HG02610 (cell line): Measurements from ENCODE around the gene NMBR.
"Not testable (repeated sequence)": the region's sequence is repeated elsewhere in the genome, so short reads cannot be mapped to it uniquely, and the experiment has no call there.

Experiments
- ATAC-seq: cut with Tn5 transposase; IDR thresholded peaks from one replicate; pipeline ENCODE4 v1.9.1; 2021; ENCODE audit warnings: mild to moderate bottlenecking, moderate library complexity; ENCODE audit not compliant: unreplicated experiment

Gene NMBR

DNA sequence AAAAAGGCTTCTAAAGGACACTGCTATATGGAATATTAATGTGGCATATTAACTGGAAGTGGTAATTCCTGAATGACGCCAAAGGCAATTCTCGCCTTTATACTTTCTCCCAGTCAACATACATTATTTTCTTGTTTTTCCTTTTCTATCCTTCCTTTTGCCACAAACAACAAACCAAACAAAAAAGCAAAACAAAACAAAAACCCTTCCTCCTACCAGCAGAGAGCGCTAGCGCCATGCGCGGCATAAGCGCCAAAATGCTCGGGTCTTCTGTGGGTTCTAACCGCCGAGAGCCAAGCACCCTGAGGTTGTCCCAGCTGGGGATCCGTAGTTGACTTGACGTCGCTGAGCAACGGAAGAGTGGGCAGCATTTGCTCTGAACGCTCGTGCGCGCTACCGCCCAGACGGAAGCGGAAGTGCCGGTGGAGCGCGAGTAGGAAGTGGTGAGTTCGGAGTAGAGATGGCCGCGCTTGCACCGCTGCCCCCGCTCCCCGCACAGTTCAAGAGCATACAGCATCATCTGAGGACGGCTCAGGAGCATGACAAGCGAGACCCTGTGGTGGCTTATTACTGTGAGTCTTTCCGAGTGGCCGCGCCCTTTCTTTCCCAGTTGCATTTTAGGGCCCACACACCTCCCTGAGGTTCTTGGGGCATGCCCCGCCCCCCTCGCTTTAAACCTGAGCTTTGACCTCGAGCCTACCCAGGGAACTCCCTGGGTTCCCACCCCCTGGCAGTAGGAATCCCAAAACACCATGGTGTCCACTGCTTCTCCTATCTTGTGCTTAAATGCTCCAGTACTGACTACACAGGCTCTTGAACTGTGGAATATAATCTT, at the start of gene NMBR, which contains the start of gene VTA1:
TSS of gene NMBR (minus strand) at position 295 of the 835 bp plus-strand sequence. CDS start 58,464 bp downstream, outside the sequence.
TSS of gene VTA1 (plus strand) at position 436 of the 835 bp plus-strand sequence. CDS start at position 461, 25 bp downstream.
- peak; percentile 100 for ATAC-seq

DNA sequence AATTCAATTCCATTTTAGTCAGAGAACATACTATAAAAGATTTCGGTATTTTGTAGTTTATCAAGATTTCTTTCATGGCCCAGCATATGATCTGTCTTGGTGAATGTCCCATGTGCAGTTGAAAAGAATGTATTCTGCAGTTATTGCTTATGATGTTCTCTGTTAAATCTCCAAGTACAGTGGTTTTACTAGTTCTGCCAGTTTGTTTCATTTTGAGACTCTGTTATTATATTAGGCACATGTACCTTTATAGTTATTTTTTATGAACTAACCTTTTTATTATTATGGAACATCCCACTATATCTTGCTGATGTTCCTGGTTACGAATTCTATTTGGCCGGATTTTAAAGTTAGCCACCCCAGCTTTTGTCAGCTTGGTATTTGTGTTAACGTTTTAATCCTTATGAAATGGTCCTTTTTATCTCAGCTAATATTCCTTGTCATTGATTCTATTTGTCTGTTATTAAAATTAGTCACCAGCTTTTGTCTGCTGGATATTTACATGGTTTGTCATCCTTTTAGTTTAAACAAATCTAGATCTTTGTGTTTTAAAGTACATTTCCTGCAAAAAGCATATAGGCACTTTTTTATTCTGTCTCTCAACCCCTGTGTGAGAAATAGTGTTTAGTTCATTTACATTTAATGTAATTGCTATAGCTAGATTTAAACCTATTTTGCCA, 49.1 kb upstream of the NMBR start:
- ATAC-seq, result no peak

DNA sequence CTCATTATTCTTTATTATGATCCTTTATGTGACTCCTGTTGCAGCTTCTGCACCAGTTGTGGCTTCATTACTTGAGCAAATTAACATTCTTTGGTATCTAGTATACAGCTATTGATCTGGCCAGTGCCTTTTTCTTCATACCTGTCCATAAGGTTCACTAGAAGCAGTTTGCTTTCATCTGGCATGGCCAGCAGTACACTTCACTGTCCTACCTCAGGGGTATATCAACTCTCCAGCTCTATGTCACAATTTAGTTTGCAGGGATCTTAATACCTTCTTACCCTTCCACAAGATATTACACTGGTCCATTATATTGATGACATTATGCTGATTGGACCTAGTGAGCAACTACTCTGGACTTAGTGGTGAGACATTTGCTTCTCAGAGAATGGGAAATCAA, 46.7 kb upstream of the NMBR start:
- no peak for ATAC-seq

DNA sequence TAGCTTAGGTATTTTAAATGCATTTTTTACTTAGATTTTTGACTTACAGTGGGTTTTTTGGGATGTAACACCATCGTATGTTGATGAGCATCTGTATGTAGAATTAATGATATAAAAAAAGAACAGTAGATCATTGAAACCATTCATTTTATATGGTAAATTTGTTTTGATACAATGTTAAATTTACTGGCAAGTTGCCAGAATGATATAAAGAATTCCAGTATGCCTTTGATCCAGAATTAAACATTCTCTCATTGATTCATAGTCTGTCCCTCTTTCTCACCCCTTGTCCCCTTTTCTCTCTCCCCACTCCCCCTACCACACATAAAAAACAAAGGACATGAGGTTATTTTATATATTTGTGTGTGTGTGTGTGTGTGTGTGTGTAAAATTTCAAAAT, 45.4 kb upstream of the NMBR start:
- ATAC-seq, result no peak

DNA sequence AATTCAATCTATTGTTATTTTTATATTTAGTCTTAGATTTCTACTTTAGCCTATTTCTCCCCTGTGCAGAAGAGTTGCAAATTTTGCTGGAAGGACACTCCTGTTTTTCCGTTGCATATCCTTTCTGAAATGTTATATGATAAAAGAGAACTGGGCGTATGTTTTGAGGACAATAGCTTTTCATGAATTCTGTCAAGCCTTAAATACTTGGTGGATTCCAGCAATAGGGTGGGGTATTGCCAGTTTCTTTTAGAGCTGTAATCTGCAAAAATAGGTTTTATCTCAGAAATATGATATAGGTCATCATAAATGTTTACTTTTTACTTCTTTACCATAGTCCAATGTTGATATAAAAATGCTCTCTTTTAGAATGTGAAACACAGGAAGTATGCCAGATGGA, 42.1 kb upstream of the NMBR start:
- no peak for ATAC-seq

DNA sequence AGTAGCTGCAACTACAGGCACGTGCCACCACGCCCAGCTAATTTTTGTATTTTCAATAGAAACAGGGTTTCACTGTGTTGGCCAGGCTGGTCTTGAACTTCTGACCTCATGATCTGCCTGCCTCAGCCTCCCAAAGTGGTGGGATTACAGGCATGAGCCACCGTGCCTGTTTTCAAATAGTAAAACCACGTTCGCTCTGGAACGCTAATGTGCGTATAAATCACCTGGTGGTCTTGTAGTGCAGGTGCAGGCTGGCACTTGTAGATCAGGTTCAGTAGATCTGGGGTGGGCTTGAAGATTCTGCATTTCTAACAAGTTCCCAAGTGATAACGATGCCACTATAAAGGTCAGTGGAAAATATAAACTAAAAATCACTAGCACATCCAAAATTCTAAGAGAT, 41.4 kb upstream of the NMBR start:
- ATAC-seq, result not testable (repeated sequence)

GRCh38 chr6:142187209-142187608, 40.3 kb upstream of the NMBR start:
- no peak for ATAC-seq

- no peak for ATAC-seq
Measured at GRCh38 chr6:142185641-142186040, 38.7 kb upstream of the NMBR start.

DNA sequence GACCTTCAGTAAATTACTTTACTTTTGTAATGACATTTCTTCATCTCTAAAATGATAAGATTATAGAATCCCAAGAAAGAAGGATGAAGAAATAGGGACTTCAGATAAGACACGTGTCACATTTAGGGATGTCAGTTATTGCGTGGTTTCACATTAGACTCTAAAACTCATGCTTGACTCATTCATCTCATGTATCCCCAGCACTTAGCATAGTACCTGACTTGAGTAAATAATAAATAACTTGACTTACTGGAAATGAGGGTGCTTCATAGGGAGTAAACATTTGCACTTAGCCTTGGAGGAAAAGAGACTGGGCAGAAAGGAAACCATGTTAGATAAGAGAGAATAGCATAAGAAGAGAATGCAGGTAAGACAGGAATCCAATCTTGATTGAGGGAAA, 37.4 kb upstream of the NMBR start:
- no peak for ATAC-seq

DNA sequence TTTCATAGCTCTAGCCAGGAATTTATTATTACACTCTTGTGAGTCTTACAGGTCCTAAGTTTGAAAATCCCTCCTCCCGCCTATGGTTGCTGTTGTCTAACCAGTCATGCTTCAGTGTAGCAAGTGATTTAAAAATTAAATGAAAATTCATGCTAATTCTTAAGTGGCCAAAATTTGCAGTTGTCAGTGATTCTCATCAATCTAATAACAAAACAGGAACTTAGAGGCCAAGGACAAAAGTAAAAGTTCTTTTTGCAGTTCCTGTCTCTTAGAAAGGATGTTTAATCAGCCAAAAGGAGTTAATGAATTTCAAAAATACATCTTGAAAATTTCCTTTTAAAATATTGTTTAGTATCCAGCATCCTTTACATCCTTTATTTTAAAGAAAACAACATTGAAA, 36.4 kb upstream of the NMBR start:
- no peak for ATAC-seq

DNA sequence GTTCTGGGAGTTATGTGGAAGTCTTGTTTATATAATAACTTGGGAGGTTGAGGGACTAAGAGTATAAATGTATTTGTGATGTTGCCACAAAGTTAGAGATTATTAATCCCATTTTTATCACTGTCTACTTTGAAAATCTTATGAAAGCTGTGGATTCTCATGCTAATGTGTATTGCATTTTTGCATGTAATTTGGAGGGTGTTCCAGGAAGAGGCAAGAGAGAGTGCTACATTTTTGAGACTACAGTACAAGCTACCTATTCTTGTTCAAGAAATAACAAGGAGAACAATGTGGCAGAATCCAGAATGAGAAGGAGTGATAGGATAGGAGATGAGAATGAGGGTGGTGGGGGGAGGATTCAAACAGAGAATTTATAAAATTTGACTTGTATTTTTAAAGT, 35.1 kb upstream of the NMBR start:
- ATAC-seq, result no peak

GRCh38 chr6:142178129-142178528, 31.2 kb upstream of the NMBR start:
- ATAC-seq, result no peak

- no peak for ATAC-seq
Measured at GRCh38 chr6:142174703-142175102, 27.8 kb upstream of the NMBR start.

DNA sequence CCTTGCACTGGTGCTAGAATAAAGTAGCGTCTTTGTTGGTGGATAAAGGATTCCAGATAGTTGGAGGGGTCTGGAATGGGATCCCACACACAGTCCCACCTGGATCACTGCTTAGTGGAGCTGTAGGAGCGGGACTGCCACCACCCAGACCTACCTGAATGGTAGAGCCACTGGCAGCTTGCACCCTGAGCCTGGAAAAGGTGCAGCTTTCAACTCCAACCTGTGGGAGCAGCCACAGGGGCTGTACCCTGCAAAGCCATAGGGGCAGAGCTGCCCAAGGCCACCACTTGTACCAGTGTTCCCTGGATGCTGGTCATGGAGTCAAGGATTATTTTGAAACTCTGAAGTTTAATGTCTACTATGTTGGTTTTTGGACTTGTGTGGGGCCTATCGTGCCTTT, 27.1 kb upstream of the NMBR start:
- no peak for ATAC-seq

DNA sequence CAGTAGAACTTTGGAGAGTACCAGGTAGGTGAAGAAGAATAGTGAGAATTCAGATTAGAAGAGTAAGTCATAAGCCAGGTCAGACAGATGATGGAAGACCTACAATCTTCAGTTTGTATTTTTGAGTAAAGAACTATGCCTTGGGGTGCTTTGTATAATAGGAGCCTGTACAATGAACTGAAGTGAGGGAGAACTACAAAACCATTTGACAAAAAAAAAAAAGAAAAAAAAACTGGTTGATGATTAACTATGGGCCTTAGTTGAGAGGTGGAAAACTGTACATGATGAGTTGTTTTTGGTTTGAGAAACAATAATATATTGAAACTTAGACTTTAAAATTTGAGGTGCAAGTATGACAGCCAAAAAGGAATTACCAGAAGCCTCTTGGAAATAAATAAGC, 25.8 kb upstream of the NMBR start:
- ATAC-seq, result no peak

DNA sequence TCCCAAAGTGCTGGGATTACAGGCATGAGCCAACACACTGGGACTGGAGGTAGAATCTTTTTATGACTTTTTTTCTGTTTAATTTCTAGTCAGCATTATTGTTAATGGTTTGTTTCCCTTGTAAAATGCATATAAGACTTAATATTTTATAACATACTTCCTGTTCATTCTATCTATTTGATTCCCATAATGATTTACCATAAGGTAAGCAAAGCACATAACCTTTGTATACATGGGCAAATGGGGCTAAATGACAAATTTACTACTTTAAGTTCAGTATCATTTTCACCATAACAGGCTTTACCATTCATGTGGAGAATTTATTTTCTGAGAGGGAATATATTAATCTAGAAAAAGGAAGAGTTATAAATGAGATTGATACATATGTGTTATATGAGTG, 24.4 kb upstream of the NMBR start:
- no peak for ATAC-seq

DNA sequence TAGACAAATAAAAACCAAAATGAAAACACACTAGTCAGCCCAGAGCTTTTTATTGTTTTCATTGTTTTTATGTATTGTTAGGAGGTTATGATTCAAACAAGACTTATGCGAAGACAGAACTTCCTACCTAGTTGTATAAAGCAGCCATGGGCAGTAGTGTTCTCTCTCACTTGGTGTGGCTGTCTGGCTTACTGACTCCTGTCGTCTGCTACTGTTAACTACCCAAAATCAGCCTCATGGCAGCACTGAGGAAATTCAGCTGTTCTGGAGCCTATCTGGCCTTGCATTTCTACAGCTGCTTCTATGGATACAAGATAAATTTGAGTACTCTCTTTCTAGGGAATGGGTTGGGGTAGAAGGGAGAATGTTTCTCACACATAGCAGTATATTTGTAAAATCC, 20.6 kb upstream of the NMBR start:
- no peak for ATAC-seq

DNA sequence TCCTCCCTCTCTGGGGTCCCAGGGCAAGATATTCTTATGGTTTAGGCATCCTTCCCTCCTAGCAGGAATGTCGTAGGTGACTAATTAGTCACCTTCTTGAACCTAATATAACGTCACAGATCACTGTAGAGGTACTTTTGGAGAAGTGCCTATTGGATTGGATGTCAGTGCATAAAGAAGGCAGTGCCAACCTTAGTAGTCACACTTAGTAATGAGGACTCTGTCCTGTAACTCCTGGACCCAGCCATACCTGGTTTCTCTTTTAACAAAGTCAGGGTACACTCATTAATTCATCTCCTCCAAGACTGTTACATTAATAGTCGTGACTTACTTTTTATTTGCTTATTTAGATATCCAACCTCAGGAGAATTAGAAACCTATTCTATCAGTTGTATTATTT, 20.1 kb upstream of the NMBR start:
- no peak for ATAC-seq

DNA sequence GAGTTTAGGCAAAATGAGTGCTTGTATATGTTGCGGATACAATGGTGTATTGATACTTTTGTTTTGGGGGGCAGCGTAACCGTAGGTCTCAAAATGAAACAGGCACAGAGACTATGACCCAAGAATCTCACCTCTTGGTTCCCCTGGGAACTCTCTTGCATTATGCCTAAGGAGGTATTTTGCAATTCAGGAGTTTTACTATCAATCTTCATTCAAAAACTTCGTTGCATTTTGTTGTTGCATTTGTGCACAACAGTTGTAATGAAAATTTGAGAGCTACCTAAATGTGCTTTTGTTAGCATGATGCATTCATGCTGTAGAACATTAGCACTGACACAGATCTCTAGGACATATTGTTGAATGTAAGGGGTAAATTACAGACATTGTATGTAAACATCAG, 18.3 kb upstream of the NMBR start:
- no peak for ATAC-seq

DNA sequence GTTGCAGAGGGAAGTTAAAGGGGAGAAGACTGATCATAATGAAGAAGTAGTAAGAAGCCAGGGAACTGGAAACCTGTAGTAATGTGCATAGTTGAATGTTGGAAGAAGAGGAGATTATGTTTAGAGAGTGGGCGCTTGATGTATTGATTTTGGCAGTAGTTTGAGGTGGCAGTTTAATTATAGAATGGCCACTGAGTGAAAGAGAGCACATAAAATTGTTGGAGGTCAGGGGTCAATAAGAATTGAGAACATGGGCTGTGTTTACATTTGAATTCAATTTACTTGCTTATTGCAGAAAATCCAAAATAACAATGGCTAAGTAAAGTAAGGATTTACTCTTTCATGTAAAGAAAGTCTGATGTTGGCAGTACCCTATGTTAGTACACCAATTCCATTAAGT, 15.9 kb upstream of the NMBR start:
- no peak for ATAC-seq

GRCh38 chr6:142156758-142157068, 9.8 kb upstream of the NMBR start:
- ATAC-seq, result not testable (repeated sequence)
